ENCODE results near the gene ATP6AP1.
"Not testable (repeated sequence)": the region's sequence is repeated elsewhere in the genome, so short reads cannot be mapped to it uniquely, and the experiment has no call there.

GRCh38 chrX:154389812-154390747, 38.4 kb upstream of the ATP6AP1 start:
- not testable (repeated sequence) for TF ChIP-seq CTCF (IDR thresholded peaks at IDR 0.05; ENCODE audit: low read depth, low read length); POLR2A (IDR thresholded peaks at IDR 0.05; ENCODE audit: extremely low read depth, insufficient read length); MYC (IDR thresholded peaks at IDR 0.05; ENCODE audit: low read depth, low read length)
